HG02870 (cell line): ENCODE measurements around the gene NXPE2.

ENCODE experiments used
- ATAC-seq: cut with Tn5 transposase; IDR thresholded peaks from one replicate; pipeline ENCODE4 v1.9.1; 2021; ENCODE audit warnings: mild to moderate bottlenecking, moderate library complexity; ENCODE audit not compliant: unreplicated experiment

The NXPE2 gene

DNA sequence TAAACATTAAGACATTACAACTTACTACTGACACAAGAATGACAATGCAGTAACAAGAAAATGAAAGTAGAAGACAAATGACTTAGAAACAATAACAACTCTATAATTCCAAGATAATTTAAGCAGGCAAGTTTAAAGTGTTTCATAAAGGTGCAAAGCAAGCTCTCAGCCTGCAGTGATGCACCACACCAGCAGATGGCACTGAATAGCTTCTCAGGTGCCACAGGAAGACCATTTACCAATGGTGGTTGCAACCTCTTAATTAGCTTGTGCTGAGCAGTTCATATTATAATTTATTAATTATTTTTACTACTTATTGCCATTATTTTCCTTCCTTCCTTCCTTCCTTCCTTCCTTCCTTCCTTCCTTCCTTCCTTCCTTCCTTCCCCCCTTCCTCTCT, 60.6 kb downstream of the NXPE2 start:
- no peak for ATAC-seq

DNA sequence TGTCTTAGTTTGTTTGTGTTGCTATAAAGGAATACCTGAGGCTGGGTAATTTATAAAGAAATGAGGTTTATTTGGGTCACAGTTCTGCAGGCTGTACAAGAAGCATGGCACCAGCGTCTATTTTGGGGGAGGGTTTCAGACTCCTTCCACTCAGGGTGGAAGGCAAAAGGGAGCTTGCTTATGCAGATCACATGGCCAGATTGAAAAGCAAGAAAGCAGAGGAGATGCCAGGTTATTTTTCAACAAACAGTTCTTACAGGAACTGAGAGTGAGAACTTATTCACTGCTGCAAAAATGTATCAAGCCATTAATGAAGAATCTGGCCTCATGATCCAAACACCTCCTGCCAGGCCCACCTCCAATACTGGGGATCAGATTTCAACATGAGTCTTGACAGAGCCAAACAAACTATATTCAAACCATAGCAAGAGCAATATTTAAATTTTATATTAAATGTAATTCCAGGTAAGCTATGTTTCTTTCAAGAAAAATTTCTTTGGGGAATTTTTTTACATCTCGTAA, 66.9 kb downstream of the NXPE2 start:
- ATAC-seq: no peak

DNA sequence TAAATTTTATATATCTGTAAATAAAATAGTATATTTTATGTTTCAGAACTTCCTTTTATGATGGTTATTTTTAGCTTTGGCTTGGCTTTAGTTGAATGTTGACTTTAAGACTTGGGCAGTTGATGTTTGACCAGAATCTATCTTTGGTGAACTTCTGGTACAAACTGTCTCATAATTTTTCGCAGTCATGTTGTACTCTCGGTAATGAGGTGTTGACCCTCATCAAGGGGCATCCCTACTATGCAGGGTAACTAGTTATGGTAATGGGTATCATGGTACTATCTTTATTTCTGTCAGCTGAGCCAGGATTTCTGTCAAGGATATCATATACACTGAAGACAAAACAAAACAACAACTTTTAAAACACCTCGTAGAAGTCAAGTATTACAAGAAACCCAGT, 67.7 kb downstream of the NXPE2 start:
- no peak for ATAC-seq
